ENCODE results near the gene ANK3.

ANK3 gene

GRCh38 chr10:60149003-60149402, 240.7 kb downstream of the ANK3 start:
- Histone ChIP-seq H3K36me3 (ENCODE audit: control insufficient read depth in 2 of 2, insufficient read depth in 2 of 2, low read length in 2 of 2) (no peaks in the 10 kb centered on the region), H3K27ac (ENCODE audit: low read length) (no peak overlapping the region), H3K9ac (ENCODE audit: low read length in 2 of 2) (no peak overlapping the region), H3K9me3 (ENCODE audit: control insufficient read depth in 2 of 2, low read length in 2 of 2) (no peaks in the 10 kb centered on the region), H3K4me3 (ENCODE audit: low read length in 2 of 2) (no peak overlapping the region), H3K27me3 (ENCODE audit: control insufficient read depth in 1 of 2, insufficient read depth in 2 of 2, low read length in 2 of 2) (no peaks in the 10 kb centered on the region), H3K4me1 (ENCODE audit: control insufficient read depth, insufficient read depth, low read length) (peaks cover 8% of the 10 kb centered on the region)

DNA sequence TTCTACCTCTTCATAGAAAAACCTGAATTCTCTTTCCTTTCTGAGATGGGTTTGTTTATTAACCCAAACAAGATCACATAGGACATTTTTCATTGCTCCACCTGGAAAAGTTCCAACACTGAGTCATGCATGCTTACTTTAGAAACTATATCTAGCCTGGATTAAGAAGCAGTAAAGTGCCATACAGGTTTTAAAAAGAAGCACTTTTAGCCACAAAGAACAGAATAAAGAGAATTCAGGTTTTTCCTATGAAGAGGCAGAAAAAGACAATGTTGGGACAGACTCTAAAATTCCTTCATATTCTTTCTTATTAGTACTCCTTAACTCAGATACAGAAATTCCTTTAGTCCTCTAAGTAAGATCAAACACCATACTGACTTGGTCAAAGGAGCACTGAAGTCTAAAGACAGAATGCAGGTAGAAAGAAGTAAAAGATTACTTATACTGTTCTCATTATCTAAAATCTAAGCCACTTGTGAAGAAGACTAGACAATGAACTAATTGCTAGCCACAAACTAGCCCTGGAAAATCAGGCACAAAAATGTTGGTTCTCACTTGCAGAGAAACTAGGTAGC, 241.3 kb downstream of the ANK3 start:
- H3K4me1 ChIP-seq (ENCODE audit: control insufficient read depth, insufficient read depth, low read length): peaks cover 8% of the 10 kb centered on the region
- no peaks in the 10 kb centered on the region for H3K27me3 ChIP-seq (ENCODE audit: control insufficient read depth in 1 of 2, insufficient read depth in 2 of 2, low read length in 2 of 2)
- H3K9me3 ChIP-seq (ENCODE audit: control insufficient read depth in 2 of 2, low read length in 2 of 2): no peaks in the 10 kb centered on the region
- no peaks in the 10 kb centered on the region for H3K36me3 ChIP-seq (ENCODE audit: control insufficient read depth in 2 of 2, insufficient read depth in 2 of 2, low read length in 2 of 2)
- H3K4me3 ChIP-seq (ENCODE audit: low read length in 2 of 2): no peak overlapping the region
- H3K27ac ChIP-seq (ENCODE audit: low read length): no peak overlapping the region
- H3K9ac ChIP-seq (ENCODE audit: low read length in 2 of 2): no peak overlapping the region

- no peak overlapping the region for H3K27ac ChIP-seq (ENCODE audit: low read length)
Observed at GRCh38 chr10:60147576-60148265, 242.0 kb downstream of the ANK3 start.

GRCh38 chr10:60147025-60147424, 242.7 kb downstream of the ANK3 start:
- Histone ChIP-seq H3K36me3 (ENCODE audit: control insufficient read depth in 2 of 2, insufficient read depth in 2 of 2, low read length in 2 of 2) (no peaks in the 10 kb centered on the region), H3K9ac (ENCODE audit: low read length in 2 of 2) (no peak overlapping the region), H3K27me3 (ENCODE audit: control insufficient read depth in 1 of 2, insufficient read depth in 2 of 2, low read length in 2 of 2) (no peaks in the 10 kb centered on the region), H3K4me1 (ENCODE audit: control insufficient read depth, insufficient read depth, low read length) (peaks cover 8% of the 10 kb centered on the region), H3K4me3 (ENCODE audit: low read length in 2 of 2) (no peak overlapping the region), H3K9me3 (ENCODE audit: control insufficient read depth in 2 of 2, low read length in 2 of 2) (no peaks in the 10 kb centered on the region), H3K27ac (ENCODE audit: low read length) (peak overlapping the region; percentile 6)

More at GRCh38 chr10:60147576-60148265, 242.0 kb downstream of the ANK3 start:
- H3K27me3 ChIP-seq (ENCODE audit: control insufficient read depth in 1 of 2, insufficient read depth in 2 of 2, low read length in 2 of 2): no peaks in the 10 kb centered on the region
- no peaks in the 10 kb centered on the region for H3K9me3 ChIP-seq (ENCODE audit: control insufficient read depth in 2 of 2, low read length in 2 of 2)
- no peak overlapping the region for H3K9ac ChIP-seq (ENCODE audit: low read length in 2 of 2)
- H3K4me3 ChIP-seq (ENCODE audit: low read length in 2 of 2): no peak overlapping the region
- peaks cover 8% of the 10 kb centered on the region for H3K4me1 ChIP-seq (ENCODE audit: control insufficient read depth, insufficient read depth, low read length)
- no peaks in the 10 kb centered on the region for H3K36me3 ChIP-seq (ENCODE audit: control insufficient read depth in 2 of 2, insufficient read depth in 2 of 2, low read length in 2 of 2)

- peaks cover 8% of the 10 kb centered on the region for H3K4me1 ChIP-seq (ENCODE audit: control insufficient read depth, insufficient read depth, low read length)
- no peaks in the 10 kb centered on the region for H3K27me3 ChIP-seq (ENCODE audit: control insufficient read depth in 1 of 2, insufficient read depth in 2 of 2, low read length in 2 of 2)
- no peaks in the 10 kb centered on the region for H3K36me3 ChIP-seq (ENCODE audit: control insufficient read depth in 2 of 2, insufficient read depth in 2 of 2, low read length in 2 of 2)
- no peak overlapping the region for H3K27ac ChIP-seq (ENCODE audit: low read length)
- no peak overlapping the region for H3K4me3 ChIP-seq (ENCODE audit: low read length in 2 of 2)
- H3K9me3 ChIP-seq (ENCODE audit: control insufficient read depth in 2 of 2, low read length in 2 of 2): no peaks in the 10 kb centered on the region
- H3K9ac ChIP-seq (ENCODE audit: low read length in 2 of 2): no peak overlapping the region
Observed at GRCh38 chr10:60144099-60144498, 245.6 kb downstream of the ANK3 start.

GRCh38 chr10:60142736-60143135, 246.9 kb downstream of the ANK3 start:
- Histone ChIP-seq H3K27me3 (ENCODE audit: control insufficient read depth in 1 of 2, insufficient read depth in 2 of 2, low read length in 2 of 2) (no peaks in the 10 kb centered on the region), H3K4me1 (ENCODE audit: control insufficient read depth, insufficient read depth, low read length) (peaks cover 3% of the 10 kb centered on the region), H3K27ac (ENCODE audit: low read length) (no peak overlapping the region), H3K9ac (ENCODE audit: low read length in 2 of 2) (no peak overlapping the region), H3K9me3 (ENCODE audit: control insufficient read depth in 2 of 2, low read length in 2 of 2) (no peaks in the 10 kb centered on the region), H3K4me3 (ENCODE audit: low read length in 2 of 2) (no peak overlapping the region), H3K36me3 (ENCODE audit: control insufficient read depth in 2 of 2, insufficient read depth in 2 of 2, low read length in 2 of 2) (no peaks in the 10 kb centered on the region)

DNA sequence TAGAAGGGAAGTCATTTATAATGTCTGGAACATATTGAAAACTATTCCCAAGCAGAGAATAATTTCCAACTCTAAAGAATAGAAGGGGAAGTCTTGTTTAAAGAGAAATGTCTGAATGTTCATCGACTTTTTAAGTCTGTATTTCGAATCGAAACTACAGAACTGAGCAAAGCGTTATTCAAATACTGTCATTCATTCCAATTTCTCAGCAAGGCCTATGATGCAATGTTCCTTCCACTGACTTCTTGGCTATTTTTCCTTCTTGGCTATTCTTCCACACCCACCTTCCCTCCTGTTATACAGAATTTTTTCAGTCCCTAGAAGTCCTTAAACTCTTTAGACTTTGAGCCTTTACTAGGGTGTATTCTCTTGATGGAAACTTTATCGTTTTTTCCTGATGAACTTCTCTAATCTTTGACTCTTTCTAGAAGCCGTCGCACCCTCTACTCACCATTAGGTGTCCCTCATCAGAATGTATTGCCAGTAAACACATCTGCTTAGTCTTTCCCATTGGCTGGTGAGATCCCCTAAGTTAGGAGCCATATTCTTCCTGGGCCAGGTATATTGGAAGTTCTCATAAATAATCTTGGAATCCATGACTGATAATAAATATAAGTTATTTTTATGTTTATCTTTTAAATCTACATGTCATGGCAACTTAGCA, 247.6 kb downstream of the ANK3 start:
- no peak overlapping the region for H3K27ac ChIP-seq (ENCODE audit: low read length)
- H3K27me3 ChIP-seq (ENCODE audit: control insufficient read depth in 1 of 2, insufficient read depth in 2 of 2, low read length in 2 of 2): no peaks in the 10 kb centered on the region
- H3K9ac ChIP-seq (ENCODE audit: low read length in 2 of 2): no peak overlapping the region
- no peaks in the 10 kb centered on the region for H3K9me3 ChIP-seq (ENCODE audit: control insufficient read depth in 2 of 2, low read length in 2 of 2)
- no peaks in the 10 kb centered on the region for H3K36me3 ChIP-seq (ENCODE audit: control insufficient read depth in 2 of 2, insufficient read depth in 2 of 2, low read length in 2 of 2)
- no peak overlapping the region for H3K4me3 ChIP-seq (ENCODE audit: low read length in 2 of 2)
- peaks cover 2% of the 10 kb centered on the region for H3K4me1 ChIP-seq (ENCODE audit: control insufficient read depth, insufficient read depth, low read length)

DNA sequence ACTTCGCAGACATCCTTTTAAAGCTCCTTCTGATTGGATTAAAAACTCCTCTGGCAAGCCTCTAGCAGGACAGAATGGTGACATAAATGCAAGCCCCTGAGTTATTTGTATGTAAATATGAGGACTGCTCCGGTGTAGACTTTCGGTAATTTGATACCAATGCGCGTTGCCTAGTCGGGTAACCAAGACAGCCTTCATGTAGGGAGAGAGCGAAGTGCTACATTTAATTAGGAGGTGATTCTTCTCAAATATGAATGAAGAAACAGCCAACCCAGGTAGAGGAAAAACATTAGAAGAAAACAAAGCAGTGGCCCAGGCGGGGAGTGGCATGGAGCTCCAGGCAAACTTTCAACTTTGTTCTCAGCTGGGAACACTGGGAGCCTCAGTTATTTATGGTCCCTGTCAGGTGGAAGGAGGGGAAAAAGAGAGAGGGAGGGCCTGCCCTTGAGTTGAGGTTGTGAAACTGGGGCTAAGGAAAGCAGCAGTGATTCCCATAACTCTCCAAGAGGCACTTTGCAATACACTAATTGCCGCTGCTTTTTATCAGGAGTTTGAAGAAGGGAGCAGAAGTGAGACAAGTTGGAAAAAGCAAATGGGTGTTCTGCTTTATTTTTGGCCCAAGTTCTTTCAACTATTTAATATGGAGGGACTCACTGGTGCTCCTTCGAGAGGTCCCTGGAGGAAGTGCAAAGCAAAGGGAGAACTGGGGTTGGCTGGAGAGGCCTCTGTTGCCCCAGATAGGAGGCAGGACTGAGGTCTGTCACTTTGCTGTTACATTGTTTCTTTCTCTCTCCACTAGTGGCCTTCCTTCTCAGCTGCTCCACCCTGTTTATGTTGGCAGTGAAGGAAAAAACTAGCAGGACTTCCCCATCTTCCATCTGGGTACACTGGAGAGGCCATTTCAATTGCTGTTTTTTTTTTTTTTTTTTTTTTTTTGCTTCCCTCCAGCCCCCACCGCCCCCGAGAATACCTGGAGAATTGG, 248.7 kb downstream of the ANK3 start:
- Histone ChIP-seq H3K9me3 (ENCODE audit: control insufficient read depth in 2 of 2, low read length in 2 of 2) (no peaks in the 10 kb centered on the region), H3K27me3 (ENCODE audit: control insufficient read depth in 1 of 2, insufficient read depth in 2 of 2, low read length in 2 of 2) (no peaks in the 10 kb centered on the region), H3K36me3 (ENCODE audit: control insufficient read depth in 2 of 2, insufficient read depth in 2 of 2, low read length in 2 of 2) (no peaks in the 10 kb centered on the region), H3K27ac (ENCODE audit: low read length) (peak overlapping the region; percentile 19), H3K4me1 (ENCODE audit: control insufficient read depth, insufficient read depth, low read length) (no peaks in the 10 kb centered on the region), H3K9ac (ENCODE audit: low read length in 2 of 2) (no peak overlapping the region), H3K4me3 (ENCODE audit: low read length in 2 of 2) (no peak overlapping the region)

GRCh38 chr10:60139798-60140566, 249.7 kb downstream of the ANK3 start:
- H3K9ac ChIP-seq (ENCODE audit: low read length in 2 of 2): no peak overlapping the region
- H3K27me3 ChIP-seq (ENCODE audit: control insufficient read depth in 1 of 2, insufficient read depth in 2 of 2, low read length in 2 of 2): no peaks in the 10 kb centered on the region
- H3K36me3 ChIP-seq (ENCODE audit: control insufficient read depth in 2 of 2, insufficient read depth in 2 of 2, low read length in 2 of 2): no peaks in the 10 kb centered on the region
- no peaks in the 10 kb centered on the region for H3K4me1 ChIP-seq (ENCODE audit: control insufficient read depth, insufficient read depth, low read length)
- H3K4me3 ChIP-seq (ENCODE audit: low read length in 2 of 2): no peak overlapping the region
- peak overlapping the region; percentile 19 for H3K27ac ChIP-seq (ENCODE audit: low read length)
- no peaks in the 10 kb centered on the region for H3K9me3 ChIP-seq (ENCODE audit: control insufficient read depth in 2 of 2, low read length in 2 of 2)

DNA sequence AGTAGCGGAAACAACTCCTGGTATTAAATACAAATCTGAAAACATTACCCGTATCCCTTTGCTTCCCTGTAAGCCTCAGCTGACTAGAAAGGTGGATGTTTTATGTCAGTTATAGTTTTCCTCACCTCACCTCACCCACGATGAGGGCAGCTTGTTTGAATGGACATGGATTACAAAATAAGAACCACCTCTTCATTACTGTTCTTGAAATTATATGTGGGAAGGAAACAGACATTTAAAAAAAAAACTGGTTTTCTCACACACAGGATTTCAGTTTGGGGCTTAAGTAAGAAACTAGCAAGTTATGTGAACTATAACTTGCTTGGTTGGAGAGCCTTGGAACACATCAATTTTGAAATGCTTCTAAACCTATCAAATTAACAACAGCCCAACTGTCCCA, 250.4 kb downstream of the ANK3 start:
- Histone ChIP-seq H3K27me3 (ENCODE audit: control insufficient read depth in 1 of 2, insufficient read depth in 2 of 2, low read length in 2 of 2) (no peaks in the 10 kb centered on the region), H3K9me3 (ENCODE audit: control insufficient read depth in 2 of 2, low read length in 2 of 2) (no peaks in the 10 kb centered on the region), H3K36me3 (ENCODE audit: control insufficient read depth in 2 of 2, insufficient read depth in 2 of 2, low read length in 2 of 2) (no peaks in the 10 kb centered on the region), H3K9ac (ENCODE audit: low read length in 2 of 2) (no peak overlapping the region), H3K27ac (ENCODE audit: low read length) (no peak overlapping the region), H3K4me1 (ENCODE audit: control insufficient read depth, insufficient read depth, low read length) (no peaks in the 10 kb centered on the region), H3K4me3 (ENCODE audit: low read length in 2 of 2) (no peak overlapping the region)
